Panc1 (cell line): Measurements from ENCODE around the gene TMTC2. TPM values are rescaled to one million over a fixed set of nuclear protein-coding genes. Genes with fewer than 3 reads are reported as not detected.

ENCODE experiments used
- ATAC-seq: fragments of 200-7000 bp; cut with Tn5 transposase; 2 replicates; pipeline ENCODE4 v1.9.1; 2020; ENCODE audit warnings: mild to moderate bottlenecking, moderate library complexity
- BruUV-seq: library from RNA; stranded (reverse); fragments of 400-500 nt; replicated peaks from 2 replicates; lab custom pipeline; 2021; lab: Mats Ljungman, UMichigan
- CTCF ChIA-PET: fragments of 300-600 bp; sonication (Branson Sonifier 250); formaldehyde crosslinking; loops from one replicate; lab custom pipeline; 2022; ENCODE audit warnings: antibody characterized with exemption; lab: Charles Lee
- POLR2A ChIA-PET: fragments of 300-600 bp; sonication (Branson Sonifier 250); formaldehyde crosslinking; loops from one replicate; lab custom pipeline; 2022; ENCODE audit warnings: antibody characterized with exemption; lab: Charles Lee
- DNase-seq: peaks from one replicate; pipeline ENCODE4 v3.0.0-alpha.2; 2010; ENCODE audit warnings: low read depth, low spot score
- H3K27ac ChIP-seq: 2 replicates; pipeline ENCODE4 v1.5.1; 2011; ENCODE audit warnings: mild to moderate bottlenecking, low read length, inconsistent platforms
- H3K27me3 ChIP-seq: fragments of 200-500 bp; sonication (Bioruptor generic); 2 replicates; pipeline ENCODE4 v1.6.0; 2014; ENCODE audit warnings: low read length, inconsistent platforms; ENCODE audit not compliant: control insufficient read depth, insufficient read depth
- H3K36me3 ChIP-seq: fragments of 200-500 bp; sonication (Bioruptor generic); 2 replicates; pipeline ENCODE4 v1.5.1; 2014; ENCODE audit warnings: inconsistent platforms, mild to moderate bottlenecking, low read length, moderate library complexity; ENCODE audit not compliant: control insufficient read depth, insufficient read depth
- H3K4me1 ChIP-seq: 2 replicates; pipeline ENCODE4 v1.5.1; 2011; ENCODE audit warnings: inconsistent platforms, mild to moderate bottlenecking, low read length, moderate library complexity; ENCODE audit not compliant: control insufficient read depth, insufficient read depth
- H3K4me3 ChIP-seq, 2 experiments: 2 replicates each; pipeline ENCODE4 v1.5.1; 2011 to 2012; ENCODE audit warnings: low read depth in 2 of 2, low read length in 2 of 2, mild to moderate bottlenecking in 2 of 2, inconsistent platforms in 1 of 2, moderate library complexity in 1 of 2
- H3K9me3 ChIP-seq: fragments of 200-500 bp; sonication (Bioruptor generic); 2 replicates; pipeline ENCODE4 v1.5.1; 2014; ENCODE audit warnings: low read depth, mild to moderate bottlenecking, inconsistent platforms, low read length, moderate library complexity; ENCODE audit not compliant: control insufficient read depth, insufficient read depth
- CTCF ChIP-seq: fragments of 450-650 bp; IDR thresholded peaks from 2 replicates; pipeline ENCODE4 v1.5.1; 2017; ENCODE audit warnings: mild to moderate bottlenecking
- POLR2AphosphoS5 ChIP-seq: IDR thresholded peaks from 2 replicates; pipeline ENCODE4 v1.6.1; 2012; ENCODE audit warnings: mild to moderate bottlenecking, low read depth, low read length, moderate library complexity
- REST ChIP-seq, 2 experiments: IDR thresholded peaks; 2 replicates each; pipeline ENCODE4 v1.6.1; 2011 to 2012; ENCODE audit warnings: low read depth in 2 of 2, control low read depth in 1 of 2, low read length in 1 of 2, mild to moderate bottlenecking in 1 of 2, moderate library complexity in 1 of 2; ENCODE audit not compliant: insufficient read depth in 1 of 2
- SIN3A ChIP-seq: IDR thresholded peaks from 2 replicates; pipeline ENCODE4 v1.6.1; 2012; ENCODE audit warnings: low read depth, mild to moderate bottlenecking, low read length, moderate library complexity, borderline replicate concordance; ENCODE audit not compliant: insufficient read depth
- TCF7L2 ChIP-seq: IDR thresholded peaks from 2 replicates; pipeline ENCODE4 v1.6.1; 2011; ENCODE audit warnings: mild to moderate bottlenecking, low read depth, low read length, inconsistent platforms
- in situ Hi-C: cut with HindIII; loops from 2 replicates; pipeline ENCODE4 v1.10.0; 2016; ENCODE audit warnings: low sequenced_read_pairs, low pct_unique_long_range_greater_than_20kb
- intact Hi-C: fragments of 100-400 bp; cut with micrococcal nuclease; formaldehyde crosslinking; loops from one replicate; pipeline ENCODE4 v1.10.0; 2022; ENCODE audit not compliant: unreplicated experiment
- total RNA-seq: library from RNA; stranded (reverse); gene quantifications from one replicate; pipeline ENCODE4 v1.2.1, GENCODE V29; 2021; ENCODE audit not compliant: unreplicated experiment

Gene TMTC2
- total RNA-seq, 1 experiment from 2014 or later: 5.7 TPM

GRCh38 chr12:82663893-82664292 lies 22.8 kb upstream of the TMTC2 start:
- Histone ChIP-seq H3K36me3 (no peaks in the 10 kb centered on the region), H3K27me3 (no peaks in the 10 kb centered on the region), H3K27ac (no peak overlapping the region), H3K4me1 (no peaks in the 10 kb centered on the region), H3K9me3 (no peaks in the 10 kb centered on the region), H3K4me3 (no peak overlapping the region)
- no TSS peak for BruUV-seq
- no peak for DNase-seq
- no peak for TF ChIP-seq POLR2AphosphoS5
- TF ChIP-seq SIN3A: no peak
- no peak for TF ChIP-seq TCF7L2
- TF ChIP-seq CTCF: no peak
- TF ChIP-seq REST (IDR thresholded peaks at IDR 0.05; ENCODE audit: insufficient read depth in 1 of 2, low read depth in 2 of 2, low read length in 1 of 2): no peak
- intact Hi-C loops: no loop called here
- in situ Hi-C loops: no loop called here
- CTCF ChIA-PET: no interaction called here
- POLR2A ChIA-PET: no interaction called here
- no peak for ATAC-seq

- DNase-seq (no peak), ATAC-seq (no peak)
- POLR2A ChIA-PET: no interaction called here
- H3K27ac ChIP-seq: no peak overlapping the region
- H3K4me1 ChIP-seq: no peaks in the 10 kb centered on the region
- no peak overlapping the region for H3K4me3 ChIP-seq
- BruUV-seq: no TSS peak
- intact Hi-C loops (no loop called here), in situ Hi-C loops (no loop called here)
- TF ChIP-seq POLR2AphosphoS5: no peak
- H3K27me3 ChIP-seq: no peaks in the 10 kb centered on the region
- CTCF ChIA-PET: no interaction called here
- no peaks in the 10 kb centered on the region for H3K36me3 ChIP-seq
- no peaks in the 10 kb centered on the region for H3K9me3 ChIP-seq
Observed at GRCh38 chr12:82665142-82665923, 21.4 kb upstream of the TMTC2 start.

GRCh38 chr12:82666830-82667229 lies 19.9 kb upstream of the TMTC2 start:
- CTCF ChIA-PET: no interaction called here
- no peak for ATAC-seq
- no peak overlapping the region for H3K27ac ChIP-seq

More at GRCh38 chr12:82666830-82667229, 19.9 kb upstream of the TMTC2 start:
- POLR2A ChIA-PET: no interaction called here
- in situ Hi-C loops (no loop called here), intact Hi-C loops (no loop called here)
- Histone ChIP-seq H3K36me3 (no peaks in the 10 kb centered on the region), H3K9me3 (no peaks in the 10 kb centered on the region), H3K4me1 (no peaks in the 10 kb centered on the region), H3K4me3 (no peak overlapping the region), H3K27me3 (no peaks in the 10 kb centered on the region)
- BruUV-seq: no TSS peak
- no peak for DNase-seq
- no peak for TF ChIP-seq TCF7L2
- TF ChIP-seq REST (IDR thresholded peaks at IDR 0.05; ENCODE audit: insufficient read depth in 1 of 2, low read depth in 2 of 2, low read length in 1 of 2): no peak
- TF ChIP-seq SIN3A: no peak
- no peak for TF ChIP-seq CTCF
- no peak for TF ChIP-seq POLR2AphosphoS5
